SK-N-SH (cell line): ENCODE results near the gene RNU7-1.

Source experiments
- EP300 ChIP-seq, 2 experiments: IDR thresholded peaks; 2 replicates each; pipeline versions ENCODE4 v1.4.0 to v1.6.1; 2012; ENCODE audit warnings: borderline replicate concordance in 1 of 2, low read depth in 1 of 2, low read length in 1 of 2
- POLR2AphosphoS5 ChIP-seq: IDR thresholded peaks from 2 replicates; pipeline ENCODE4 v1.6.1; 2012; ENCODE audit warnings: low read depth, low read length
- SMC3 ChIP-seq: IDR thresholded peaks from 2 replicates; pipeline ENCODE4 v1.6.1; 2012; ENCODE audit warnings: low read depth, low read length, improper control_type of control experiment
- TF ChIP-seq, protein P1 (sequence below): fragments of 200-600 bp; sonication (generic); IDR thresholded peaks from 2 replicates; pipeline ENCODE4 v1.6.1; 2017; ENCODE audit warnings: antibody characterized with exemption, mild to moderate bottlenecking, moderate library complexity
- TF ChIP-seq, protein P2 (sequence below): IDR thresholded peaks from 2 replicates; pipeline ENCODE4 v1.6.1; 2012; ENCODE audit warnings: mild to moderate bottlenecking, low read depth, low read length, moderate library complexity

DNA sequence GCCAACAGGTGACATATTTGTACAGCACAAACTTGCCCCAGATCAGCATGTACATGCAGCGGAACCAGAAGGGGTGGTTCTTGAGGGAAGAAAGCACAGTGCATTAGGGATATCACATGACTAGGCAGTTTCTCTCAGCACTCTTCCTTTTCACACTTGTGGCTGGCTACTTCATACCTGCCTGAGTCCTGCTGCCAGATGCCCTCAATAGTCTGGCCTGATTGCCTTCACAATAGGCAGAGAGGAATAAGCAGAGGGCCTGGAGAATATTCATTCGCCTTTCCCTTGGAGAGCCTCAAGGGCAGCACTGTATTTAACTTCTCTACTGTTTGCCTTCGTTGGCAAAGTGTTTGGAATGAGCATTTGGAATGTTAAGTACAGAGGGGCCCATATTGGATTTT, 35.0 kb downstream of the RNU7-1 start:
- TF ChIP-seq, protein P1, sequence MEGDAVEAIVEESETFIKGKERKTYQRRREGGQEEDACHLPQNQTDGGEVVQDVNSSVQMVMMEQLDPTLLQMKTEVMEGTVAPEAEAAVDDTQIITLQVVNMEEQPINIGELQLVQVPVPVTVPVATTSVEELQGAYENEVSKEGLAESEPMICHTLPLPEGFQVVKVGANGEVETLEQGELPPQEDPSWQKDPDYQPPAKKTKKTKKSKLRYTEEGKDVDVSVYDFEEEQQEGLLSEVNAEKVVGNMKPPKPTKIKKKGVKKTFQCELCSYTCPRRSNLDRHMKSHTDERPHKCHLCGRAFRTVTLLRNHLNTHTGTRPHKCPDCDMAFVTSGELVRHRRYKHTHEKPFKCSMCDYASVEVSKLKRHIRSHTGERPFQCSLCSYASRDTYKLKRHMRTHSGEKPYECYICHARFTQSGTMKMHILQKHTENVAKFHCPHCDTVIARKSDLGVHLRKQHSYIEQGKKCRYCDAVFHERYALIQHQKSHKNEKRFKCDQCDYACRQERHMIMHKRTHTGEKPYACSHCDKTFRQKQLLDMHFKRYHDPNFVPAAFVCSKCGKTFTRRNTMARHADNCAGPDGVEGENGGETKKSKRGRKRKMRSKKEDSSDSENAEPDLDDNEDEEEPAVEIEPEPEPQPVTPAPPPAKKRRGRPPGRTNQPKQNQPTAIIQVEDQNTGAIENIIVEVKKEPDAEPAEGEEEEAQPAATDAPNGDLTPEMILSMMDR, result no peak
- TF ChIP-seq, protein P2, sequence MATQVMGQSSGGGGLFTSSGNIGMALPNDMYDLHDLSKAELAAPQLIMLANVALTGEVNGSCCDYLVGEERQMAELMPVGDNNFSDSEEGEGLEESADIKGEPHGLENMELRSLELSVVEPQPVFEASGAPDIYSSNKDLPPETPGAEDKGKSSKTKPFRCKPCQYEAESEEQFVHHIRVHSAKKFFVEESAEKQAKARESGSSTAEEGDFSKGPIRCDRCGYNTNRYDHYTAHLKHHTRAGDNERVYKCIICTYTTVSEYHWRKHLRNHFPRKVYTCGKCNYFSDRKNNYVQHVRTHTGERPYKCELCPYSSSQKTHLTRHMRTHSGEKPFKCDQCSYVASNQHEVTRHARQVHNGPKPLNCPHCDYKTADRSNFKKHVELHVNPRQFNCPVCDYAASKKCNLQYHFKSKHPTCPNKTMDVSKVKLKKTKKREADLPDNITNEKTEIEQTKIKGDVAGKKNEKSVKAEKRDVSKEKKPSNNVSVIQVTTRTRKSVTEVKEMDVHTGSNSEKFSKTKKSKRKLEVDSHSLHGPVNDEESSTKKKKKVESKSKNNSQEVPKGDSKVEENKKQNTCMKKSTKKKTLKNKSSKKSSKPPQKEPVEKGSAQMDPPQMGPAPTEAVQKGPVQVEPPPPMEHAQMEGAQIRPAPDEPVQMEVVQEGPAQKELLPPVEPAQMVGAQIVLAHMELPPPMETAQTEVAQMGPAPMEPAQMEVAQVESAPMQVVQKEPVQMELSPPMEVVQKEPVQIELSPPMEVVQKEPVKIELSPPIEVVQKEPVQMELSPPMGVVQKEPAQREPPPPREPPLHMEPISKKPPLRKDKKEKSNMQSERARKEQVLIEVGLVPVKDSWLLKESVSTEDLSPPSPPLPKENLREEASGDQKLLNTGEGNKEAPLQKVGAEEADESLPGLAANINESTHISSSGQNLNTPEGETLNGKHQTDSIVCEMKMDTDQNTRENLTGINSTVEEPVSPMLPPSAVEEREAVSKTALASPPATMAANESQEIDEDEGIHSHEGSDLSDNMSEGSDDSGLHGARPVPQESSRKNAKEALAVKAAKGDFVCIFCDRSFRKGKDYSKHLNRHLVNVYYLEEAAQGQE, result no peak
- TF ChIP-seq EP300 (IDR thresholded peaks at IDR 0.05; ENCODE audit: borderline replicate concordance in 1 of 2, low read depth in 1 of 2, low read length in 1 of 2) (no peak), POLR2AphosphoS5 (no peak), SMC3 (no peak)
